Measurements from ENCODE around the gene CIDEA. TPM values are rescaled to one million over a fixed set of nuclear protein-coding genes. Genes with fewer than 3 reads are reported as not detected.

CIDEA gene
- total RNA-seq, 1 experiment from 2014 or later: not detected

- Histone ChIP-seq H3K9me3 (ENCODE audit: low read length) (no peaks in the 10 kb centered on the region), H2AFZ (ENCODE audit: low read length) (no peak overlapping the region), H3K9me2 (replicated peaks; ENCODE audit: low read length) (no peaks in the 10 kb centered on the region), H3K4me2 (ENCODE audit: low read length) (no peak overlapping the region), H3K4me1 (ENCODE audit: insufficient read depth, low read length) (peaks cover 22% of the 10 kb centered on the region), H3K9ac (ENCODE audit: low read length) (no peak overlapping the region), H3K4me3 (ENCODE audit: low read length) (no peak overlapping the region), H3K36me3 (ENCODE audit: low read depth, low read length) (no peaks in the 10 kb centered on the region), H3K27me3 (ENCODE audit: low read length) (no peaks in the 10 kb centered on the region), H4K20me1 (ENCODE audit: low read length) (no peaks in the 10 kb centered on the region), H3K27ac (ENCODE audit: low read length) (no peak overlapping the region), H3K79me2 (ENCODE audit: low read length) (peaks cover 8% of the 10 kb centered on the region; the same call in 1 of the 2 replicates), H3F3A (ENCODE audit: low read length, unreplicated experiment) (no peaks in the 10 kb centered on the region)
- TF ChIP-seq CTCF (conservative IDR thresholded peaks at IDR 0.05; ENCODE audit: low read depth, low read length): no peak
- no peak for TF ChIP-seq EZH2 (IDR thresholded peaks at IDR 0.05; ENCODE audit: low read length, unreplicated experiment)
- TF ChIP-seq EZH2phosphoT487 (IDR thresholded peaks at IDR 0.05; ENCODE audit: borderline replicate concordance, low read length): no peak
- intact Hi-C loops (cut with micrococcal nuclease): no loop called here
- no peak for ATAC-seq
- BruUV-seq (replicated peaks): no TSS peak
- POLR2A ChIA-PET (ENCODE audit: unreplicated experiment): no interaction called here
- DNase-seq: no peak
- CTCF ChIA-PET: no interaction called here
Observed at GRCh38 chr18:12305930-12306629, 51.9 kb downstream of the CIDEA start.

- peaks cover 7% of the 10 kb centered on the region for H3K36me3 ChIP-seq (ENCODE audit: low read depth, low read length)
- H3K4me2 ChIP-seq (ENCODE audit: low read length): no peak overlapping the region
- ChIA-PET CTCF (no interaction called here), POLR2A (ENCODE audit: unreplicated experiment) (no interaction called here)
- DNase-seq (no peak), ATAC-seq (no peak)
- peaks cover 6% of the 10 kb centered on the region; the same call in 1 of the 2 replicates for H3K9me3 ChIP-seq (ENCODE audit: low read length)
- intact Hi-C loops (cut with micrococcal nuclease): no loop called here
- TF ChIP-seq EZH2phosphoT487 (IDR thresholded peaks at IDR 0.05; ENCODE audit: borderline replicate concordance, low read length) (no peak), EZH2 (IDR thresholded peaks at IDR 0.05; ENCODE audit: low read length, unreplicated experiment) (no peak), CTCF (conservative IDR thresholded peaks at IDR 0.05; ENCODE audit: low read depth, low read length) (no peak)
- H3K4me3 ChIP-seq (ENCODE audit: low read length): no peak overlapping the region
- H3K9me2 ChIP-seq (replicated peaks; ENCODE audit: low read length): no peaks in the 10 kb centered on the region
- H3K27ac ChIP-seq (ENCODE audit: low read length): no peak overlapping the region
- H4K20me1 ChIP-seq (ENCODE audit: low read length): no peaks in the 10 kb centered on the region
- H3F3A ChIP-seq (ENCODE audit: low read length, unreplicated experiment): no peaks in the 10 kb centered on the region
- H3K4me1 ChIP-seq (ENCODE audit: insufficient read depth, low read length): peaks cover 22% of the 10 kb centered on the region
- no peak overlapping the region for H3K9ac ChIP-seq (ENCODE audit: low read length)
- BruUV-seq (replicated peaks): TSS peak; percentile 67
- peaks cover 8% of the 10 kb centered on the region; the same call in 1 of the 2 replicates for H3K79me2 ChIP-seq (ENCODE audit: low read length)
- H2AFZ ChIP-seq (ENCODE audit: low read length): no peak overlapping the region
- H3K27me3 ChIP-seq (ENCODE audit: low read length): no peaks in the 10 kb centered on the region
Observed at GRCh38 chr18:12306752-12307700, 52.9 kb downstream of the CIDEA start.

Data from PC-3 (cell line).